Neural crest cell (in vitro differentiated cells): Measurements from ENCODE around the gene ARHGAP18. TPM values are rescaled to one million over a fixed set of nuclear protein-coding genes. Genes with fewer than 3 reads are reported as not detected.

Experiments used
- DNase-seq: peaks from one replicate; pipeline ENCODE4 v3.0.0; 2021; ENCODE audit warnings: low read depth, mixed read lengths, low spot score
- H3K27ac Mint-ChIP-seq: one replicate; pipeline ENCODE4 v1.8.0; 2021; ENCODE audit warnings: mild to moderate bottlenecking, mixed read lengths; ENCODE audit not compliant: unreplicated experiment
- H3K27me3 Mint-ChIP-seq: 2 replicates; pipeline ENCODE4 v1.8.0; 2021; ENCODE audit warnings: low read depth, mild to moderate bottlenecking, mixed read lengths
- H3K36me3 Mint-ChIP-seq: 2 replicates; pipeline ENCODE4 v1.8.0; 2021; ENCODE audit warnings: low read depth, mild to moderate bottlenecking, mixed read lengths
- H3K4me1 Mint-ChIP-seq: 2 replicates; pipeline ENCODE4 v1.8.0; 2021; ENCODE audit warnings: mixed read lengths
- H3K4me3 Mint-ChIP-seq: one replicate; pipeline ENCODE4 v1.8.0; 2021; ENCODE audit warnings: mild to moderate bottlenecking, mixed read lengths
- H3K9me3 Mint-ChIP-seq: 2 replicates; pipeline ENCODE4 v1.8.0; 2021; ENCODE audit warnings: mixed read lengths
- total RNA-seq: library from RNA; stranded (reverse); gene quantifications from 2 replicates; pipeline ENCODE4 v1.2.1, GENCODE V29; 2021
- TF ChIP-seq, protein P1 (sequence below): fragments of 200-600 bp; sonication (generic); conservative IDR thresholded peaks from 2 replicates; pipeline ENCODE4 v1.5.0; 2021; ENCODE audit warnings: antibody characterized with exemption, mild to moderate bottlenecking

The ARHGAP18 gene
- total RNA-seq, 1 donor from 2014 or later: 3.4 TPM

GRCh38 chr6:129750360-129750759 is 40.4 kb upstream of the ARHGAP18 start:
- Mint-ChIP-seq H3K9me3 (no peaks in the 10 kb centered on the region), H3K36me3 (no peaks in the 10 kb centered on the region), H3K27me3 (no peaks in the 10 kb centered on the region), H3K4me3 (no peak overlapping the region), H3K4me1 (peaks cover 3% of the 10 kb centered on the region), H3K27ac (no peak overlapping the region)
- no peak for DNase-seq
- TF ChIP-seq, protein P1, sequence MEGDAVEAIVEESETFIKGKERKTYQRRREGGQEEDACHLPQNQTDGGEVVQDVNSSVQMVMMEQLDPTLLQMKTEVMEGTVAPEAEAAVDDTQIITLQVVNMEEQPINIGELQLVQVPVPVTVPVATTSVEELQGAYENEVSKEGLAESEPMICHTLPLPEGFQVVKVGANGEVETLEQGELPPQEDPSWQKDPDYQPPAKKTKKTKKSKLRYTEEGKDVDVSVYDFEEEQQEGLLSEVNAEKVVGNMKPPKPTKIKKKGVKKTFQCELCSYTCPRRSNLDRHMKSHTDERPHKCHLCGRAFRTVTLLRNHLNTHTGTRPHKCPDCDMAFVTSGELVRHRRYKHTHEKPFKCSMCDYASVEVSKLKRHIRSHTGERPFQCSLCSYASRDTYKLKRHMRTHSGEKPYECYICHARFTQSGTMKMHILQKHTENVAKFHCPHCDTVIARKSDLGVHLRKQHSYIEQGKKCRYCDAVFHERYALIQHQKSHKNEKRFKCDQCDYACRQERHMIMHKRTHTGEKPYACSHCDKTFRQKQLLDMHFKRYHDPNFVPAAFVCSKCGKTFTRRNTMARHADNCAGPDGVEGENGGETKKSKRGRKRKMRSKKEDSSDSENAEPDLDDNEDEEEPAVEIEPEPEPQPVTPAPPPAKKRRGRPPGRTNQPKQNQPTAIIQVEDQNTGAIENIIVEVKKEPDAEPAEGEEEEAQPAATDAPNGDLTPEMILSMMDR: no peak

- Mint-ChIP-seq H3K27ac (no peak overlapping the region), H3K4me1 (peaks cover 4% of the 10 kb centered on the region), H3K9me3 (no peaks in the 10 kb centered on the region), H3K4me3 (no peak overlapping the region), H3K27me3 (no peaks in the 10 kb centered on the region), H3K36me3 (no peaks in the 10 kb centered on the region)
- TF ChIP-seq, protein P1: no peak
- no peak for DNase-seq
These were observed 39.8 kb upstream of the ARHGAP18 start for GRCh38 chr6:129749749-129750120.

- Mint-ChIP-seq H3K4me3 (no peak overlapping the region), H3K9me3 (no peaks in the 10 kb centered on the region), H3K4me1 (peaks cover 8% of the 10 kb centered on the region), H3K27me3 (no peaks in the 10 kb centered on the region), H3K36me3 (no peaks in the 10 kb centered on the region), H3K27ac (no peak overlapping the region)
- no peak for DNase-seq
- TF ChIP-seq, protein P1: no peak
These were observed 39.1 kb upstream of the ARHGAP18 start for GRCh38 chr6:129748901-129749748.

DNA sequence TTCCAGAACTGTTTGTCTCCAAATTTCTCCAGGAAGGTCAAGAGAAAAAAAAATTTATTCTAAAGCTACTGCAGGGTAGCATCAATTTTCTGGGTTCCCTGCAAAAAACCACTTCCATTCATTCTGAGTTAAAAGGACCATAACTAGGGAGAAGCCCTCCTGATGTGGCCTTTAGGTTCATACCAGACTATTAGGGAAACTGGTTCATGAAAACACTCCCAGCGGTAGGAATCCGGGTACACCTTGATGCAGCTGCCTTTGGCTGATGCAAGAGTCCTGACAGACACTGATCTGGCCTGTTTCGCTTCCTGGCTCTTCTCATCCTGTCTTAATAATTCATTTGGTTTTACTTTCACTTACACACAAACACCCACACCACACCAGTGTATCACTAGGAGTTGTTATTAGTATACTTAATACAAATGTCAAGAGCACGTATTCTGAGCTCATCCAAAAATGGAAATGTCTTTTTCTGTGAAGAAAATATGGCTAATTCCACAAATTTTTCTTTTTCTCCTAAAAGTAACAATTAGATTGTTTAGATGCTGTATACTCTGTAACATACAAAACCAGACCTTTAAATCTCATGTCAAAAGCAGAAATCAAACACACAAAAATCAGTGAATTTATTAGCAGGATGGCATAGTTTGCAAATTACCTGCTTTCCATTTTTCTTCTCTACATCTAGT is 38.4 kb upstream of the ARHGAP18 start:
- Mint-ChIP-seq H3K9me3 (no peaks in the 10 kb centered on the region), H3K4me1 (peaks cover 13% of the 10 kb centered on the region), H3K4me3 (no peak overlapping the region), H3K36me3 (no peaks in the 10 kb centered on the region), H3K27ac (no peak overlapping the region), H3K27me3 (no peaks in the 10 kb centered on the region)
- TF ChIP-seq, protein P1: no peak
- no peak for DNase-seq

GRCh38 chr6:129747588-129748112 is 37.7 kb upstream of the ARHGAP18 start:
- H3K4me3 Mint-ChIP-seq: no peak overlapping the region
- TF ChIP-seq, protein P1: no peak
- no peak for DNase-seq
- H3K4me1 Mint-ChIP-seq: peaks cover 13% of the 10 kb centered on the region
- no peak overlapping the region for H3K27ac Mint-ChIP-seq
- H3K9me3 Mint-ChIP-seq: no peaks in the 10 kb centered on the region
- no peaks in the 10 kb centered on the region for H3K36me3 Mint-ChIP-seq
- no peaks in the 10 kb centered on the region for H3K27me3 Mint-ChIP-seq
